Muscle of back (tissue), 11 donors: Measurements from ENCODE around the gene FBXO24. TPM values are rescaled to one million over a fixed set of nuclear protein-coding genes. Genes with fewer than 3 reads are reported as not detected.

ENCODE experiments used
- DNase-seq, 3 donors: peaks; one replicate each; pipeline versions ENCODE4 v3.0.0 to v3.0.0-alpha.2; 2013
- polyA plus RNA-seq, 10 donors: library from polyadenylated mRNA; unstranded; fragments of 120-200 nt; gene quantifications; one replicate each; pipeline ENCODE4 v1.2.1, GENCODE V29; 2013; ENCODE audit not compliant: insufficient read length in 10 of 10

Gene FBXO24
- polyA plus RNA-seq, 10 donors, result 0.74 to 2.0 (median 0.94) TPM

GRCh38 chr7:100590077-100590737, 4.1 kb downstream of the FBXO24 start:
- peak in 1 of 3 donors; percentile 71 for DNase-seq

- DNase-seq, result no peak
These were observed 5.5 kb downstream of the FBXO24 start for GRCh38 chr7:100591596-100591995.

GRCh38 chr7:100595188-100595587, 9.1 kb downstream of the FBXO24 start:
- no peak for DNase-seq

- DNase-seq, result no peak
These were observed 12.3 kb downstream of the FBXO24 start for GRCh38 chr7:100598425-100598824.

GRCh38 chr7:100599911-100600729, 14.0 kb downstream of the FBXO24 start:
- no peak for DNase-seq

- DNase-seq, result no peak
These were observed 14.6 kb downstream of the FBXO24 start for GRCh38 chr7:100600730-100601038.

DNA sequence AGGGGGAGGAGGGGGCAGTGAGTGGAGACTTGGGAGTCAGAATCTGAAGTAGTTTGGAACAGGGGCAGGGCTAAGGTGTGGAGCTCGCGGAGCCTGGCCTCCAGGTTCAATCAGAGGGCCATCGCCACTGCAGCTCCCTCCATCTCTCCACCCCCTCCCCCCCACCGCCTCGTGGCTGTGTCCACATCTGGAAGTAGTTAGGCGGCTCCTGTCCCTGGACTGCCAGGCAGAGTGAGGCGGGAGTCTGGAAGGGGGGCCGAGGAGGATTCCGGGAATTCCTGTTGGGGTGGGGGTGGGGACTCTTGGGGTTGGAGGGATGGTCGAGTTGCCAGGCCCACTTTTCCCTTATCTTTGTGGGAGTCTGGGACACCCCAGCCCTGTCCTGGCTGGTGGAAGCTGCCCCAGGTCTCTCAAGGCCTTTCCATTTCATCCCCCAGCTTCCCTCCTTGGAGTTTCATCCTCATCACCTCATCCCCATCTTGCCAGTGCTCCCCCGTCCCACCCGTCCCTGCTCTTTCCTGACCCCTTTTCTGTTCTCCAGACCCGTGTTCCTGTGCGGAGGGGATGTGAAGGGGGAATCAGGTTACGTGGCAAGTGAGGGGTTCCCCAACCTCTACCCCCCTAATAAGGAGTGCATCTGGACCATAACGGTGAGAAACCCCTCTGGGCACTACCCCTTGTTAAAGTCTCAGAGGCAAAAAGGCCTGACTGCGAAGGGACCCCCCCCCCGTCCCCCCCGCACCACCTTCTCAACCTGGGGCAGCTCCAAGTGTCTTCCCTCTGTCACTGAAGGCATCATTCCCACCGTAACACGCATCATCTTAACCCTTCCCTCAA, 17.0 kb downstream of the FBXO24 start:
- DNase-seq, result peak; percentile 90 to 94 (median 92)

DNA sequence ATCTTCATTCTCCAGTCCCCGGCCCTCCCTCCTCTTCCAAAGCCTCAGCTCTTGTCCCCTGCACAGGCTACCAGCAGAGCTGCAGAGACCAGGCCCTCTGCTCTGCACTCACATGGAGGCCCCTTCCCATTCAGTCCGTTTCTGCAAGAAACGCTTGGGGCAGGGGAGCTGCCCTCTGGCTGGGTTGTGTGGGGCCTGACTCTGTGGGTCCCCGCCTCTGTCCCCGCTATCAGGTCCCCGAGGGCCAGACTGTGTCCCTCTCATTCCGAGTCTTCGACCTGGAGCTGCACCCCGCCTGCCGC, 17.5 kb downstream of the FBXO24 start:
- peak in 2 of 3 donors; percentile 38 to 82 for DNase-seq

DNA sequence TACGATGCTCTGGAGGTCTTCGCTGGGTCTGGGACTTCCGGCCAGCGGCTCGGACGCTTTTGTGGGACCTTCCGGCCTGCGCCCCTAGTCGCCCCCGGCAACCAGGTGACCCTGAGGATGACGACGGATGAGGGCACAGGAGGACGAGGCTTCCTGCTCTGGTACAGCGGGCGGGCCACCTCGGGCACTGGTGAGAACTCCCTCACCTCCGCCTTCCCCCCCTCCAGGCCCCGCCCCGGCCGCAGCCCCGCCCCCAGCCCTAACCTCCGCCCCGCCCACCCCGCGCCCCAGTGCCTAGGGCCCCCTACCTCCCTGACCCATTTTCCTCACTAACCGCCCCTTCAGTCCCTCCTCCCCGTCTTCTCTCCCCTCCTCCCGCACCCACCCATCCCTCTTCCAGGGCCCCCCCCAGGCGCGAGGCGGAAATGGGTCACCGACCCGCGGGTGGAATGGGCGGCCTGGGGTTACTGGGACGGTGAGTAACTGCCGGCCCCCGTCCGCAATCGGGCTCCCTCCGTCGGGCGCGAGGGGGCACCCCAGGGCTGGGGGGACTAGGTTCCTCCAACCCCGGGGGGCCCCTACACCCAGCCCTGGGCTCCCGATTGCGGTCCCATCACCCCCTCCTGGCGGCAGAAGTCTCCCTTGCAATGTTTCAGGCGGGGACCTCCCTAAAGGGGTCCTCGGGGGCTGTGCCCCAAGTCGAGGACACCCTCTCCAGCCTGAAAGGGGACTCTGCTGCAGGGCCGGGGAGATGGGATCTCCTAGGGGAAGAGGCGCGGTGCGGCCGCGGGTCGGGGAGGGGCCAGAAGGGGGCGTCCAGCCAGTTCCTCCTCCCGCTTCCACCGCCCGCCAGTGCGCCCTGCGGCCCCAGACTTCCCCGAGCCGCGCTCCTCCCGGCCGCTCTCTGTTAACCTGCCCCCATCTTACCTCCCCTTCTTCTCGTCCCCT, 18.2 kb downstream of the FBXO24 start:
- peak; percentile 72 to 90 (median 74) for DNase-seq

GRCh38 chr7:100604976-100605911, 19.1 kb downstream of the FBXO24 start:
- DNase-seq, result peak in 1 of 3 donors; percentile 34

- DNase-seq, result no peak
These were observed 20.2 kb downstream of the FBXO24 start for GRCh38 chr7:100606313-100606712.

DNA sequence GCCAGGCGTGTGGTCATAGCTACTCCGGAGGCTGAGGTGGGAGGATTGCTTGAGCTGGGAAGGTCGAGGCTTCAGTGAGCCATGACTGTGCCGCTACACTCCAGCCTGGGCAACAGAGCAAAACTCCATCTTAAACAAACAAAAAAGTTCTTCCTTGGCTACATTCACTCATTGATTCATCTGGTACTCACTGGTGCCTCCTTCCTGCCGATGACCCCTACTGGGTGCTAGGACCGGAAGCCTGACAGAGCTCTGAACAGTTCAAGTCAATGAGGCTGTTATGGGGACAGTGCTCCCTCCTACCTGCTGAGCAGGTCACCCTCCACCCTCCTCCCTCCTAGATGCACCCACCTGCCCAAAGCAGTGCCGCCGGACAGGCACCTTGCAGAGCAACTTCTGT, 21.0 kb downstream of the FBXO24 start:
- DNase-seq, result no peak

DNA sequence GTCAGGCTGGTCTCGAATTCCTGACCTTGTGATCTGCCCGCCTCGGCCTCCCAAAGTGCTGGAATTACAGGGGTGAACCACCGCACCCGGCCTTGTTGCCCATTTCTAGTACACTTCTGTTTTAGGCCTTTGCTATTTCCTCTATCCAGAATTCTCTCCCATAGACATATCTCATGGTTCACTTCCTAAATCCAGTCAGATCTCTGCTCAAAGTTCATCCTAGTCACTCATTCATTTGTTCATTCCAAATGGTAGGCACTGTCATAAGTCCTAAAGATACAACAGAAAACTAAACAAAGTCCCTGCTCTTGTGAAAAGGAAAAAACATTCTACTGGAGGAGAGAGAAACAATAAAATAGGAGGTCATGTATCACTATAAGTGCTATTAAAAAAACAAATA, 23.8 kb downstream of the FBXO24 start:
- DNase-seq, result no peak

- peak; percentile 99 to 100 (median 100) for DNase-seq
These were observed 26.0 kb downstream of the FBXO24 start, which contains the start of gene MOSPD3 for GRCh38 chr7:100611983-100612729. TSS of gene MOSPD3 (plus strand) at chr7:100612540. CDS start at chr7:100612792, 252 bp downstream.

DNA sequence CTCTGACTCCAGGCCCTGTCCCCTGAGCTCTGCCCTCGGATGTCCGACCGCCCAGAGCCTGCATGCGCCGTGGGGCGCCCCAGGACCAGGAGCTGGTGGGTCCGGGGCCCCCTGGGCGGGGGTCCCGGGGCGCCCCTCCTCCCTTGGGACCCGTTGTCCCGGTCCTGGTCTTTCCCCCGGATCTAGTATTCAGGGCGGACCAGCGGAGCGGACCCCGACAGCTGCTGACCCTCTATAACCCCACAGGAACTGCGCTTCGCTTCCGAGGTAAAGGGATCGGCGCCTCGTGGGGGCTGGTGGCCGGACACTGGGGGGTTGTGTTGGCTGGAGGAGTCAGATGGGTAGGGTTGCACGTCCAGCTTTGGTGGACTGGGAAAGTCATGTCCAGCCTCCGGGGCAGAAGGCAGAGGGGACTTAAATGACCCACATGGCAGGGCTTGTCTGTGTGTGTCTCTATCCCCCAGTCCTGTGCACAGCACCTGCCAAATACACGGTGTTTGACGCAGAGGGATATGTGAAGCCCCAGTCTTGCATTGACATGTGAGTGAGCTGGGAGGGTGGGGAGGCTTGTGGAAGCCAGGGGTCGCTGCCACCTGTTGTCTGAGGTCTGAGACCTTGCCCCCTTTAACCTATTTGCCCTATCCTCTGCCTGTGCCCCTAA, 26.7 kb downstream of the FBXO24 start:
- peak in 1 of 3 donors; percentile 49 for DNase-seq

DNA sequence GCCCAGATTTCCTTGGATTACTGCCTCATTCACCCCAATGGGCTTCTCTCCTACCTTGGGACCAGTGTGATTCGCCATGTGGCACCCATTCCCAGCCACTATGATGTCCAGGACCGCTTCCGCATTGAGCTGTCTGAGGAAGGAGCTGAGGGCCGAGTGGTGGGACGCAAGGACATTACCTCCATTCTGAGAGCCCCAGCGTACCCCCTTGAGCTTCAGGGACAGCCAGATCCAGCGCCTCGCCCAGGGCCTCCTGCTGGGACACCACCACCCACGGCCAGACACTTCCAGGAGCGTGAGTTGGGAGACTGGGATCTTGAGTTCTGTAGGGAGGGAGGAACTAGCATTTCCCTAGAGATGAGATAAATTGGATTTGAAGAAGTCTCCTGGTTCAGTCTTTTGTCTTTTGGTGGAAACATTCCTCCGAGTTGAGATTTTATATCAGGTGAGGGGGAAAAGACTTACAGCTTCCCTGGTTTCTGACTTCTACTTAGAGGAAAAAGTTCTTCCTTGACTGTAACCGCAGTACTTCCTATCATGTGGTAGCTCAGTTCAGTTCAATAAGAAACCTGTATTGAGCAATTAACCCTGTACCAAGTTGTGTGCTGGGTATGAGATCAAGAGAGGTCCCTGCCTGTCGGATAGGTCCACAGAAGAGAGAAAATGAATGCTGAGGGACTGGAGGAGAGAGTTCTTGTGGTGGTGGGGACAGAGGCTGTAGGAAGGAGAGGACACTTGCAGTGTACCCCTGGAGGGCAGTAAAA, 27.5 kb downstream of the FBXO24 start:
- no peak for DNase-seq

- no peak for DNase-seq
These were observed 28.3 kb downstream of the FBXO24 start for GRCh38 chr7:100614308-100614861.

- DNase-seq, result no peak
These were observed 34.1 kb downstream of the FBXO24 start for GRCh38 chr7:100620239-100620638.
